H1 (cell line): ENCODE measurements around the gene P2RX2. TPM values are rescaled to one million over a fixed set of nuclear protein-coding genes. Genes with fewer than 3 reads are reported as not detected.

Experiments used
- CTCF ChIA-PET: fragments of 300-600 bp; sonication (Branson Sonifier 250); formaldehyde crosslinking; loops from one replicate; lab custom pipeline; 2021; ENCODE audit not compliant: partially characterized antibody; lab: Charles Lee
- POLR2A ChIA-PET: fragments of 300-600 bp; sonication (Branson Sonifier 250); formaldehyde crosslinking; loops from one replicate; lab custom pipeline; 2021; ENCODE audit warnings: inconsistent platforms; ENCODE audit not compliant: partially characterized antibody; lab: Charles Lee
- DNase-seq, 2 experiments: peaks; one replicate each; pipeline versions ENCODE4 v3.0.0 to v3.0.0-alpha.2; 2010 to 2022; ENCODE audit warnings: low spot score in 2 of 2, low read depth in 1 of 2, mixed read lengths in 1 of 2
- FAIRE-seq: peaks from 2 replicates; lab custom pipeline; 2011; peaks lifted over from hg19 to GRCh38; lab: Jason Lieb, UNC
- H2AFZ ChIP-seq: 2 replicates; pipeline ENCODE4 v1.8.1; 2012; ENCODE audit warnings: low read length, inconsistent platforms
- H2AK5ac ChIP-seq: 2 replicates; pipeline ENCODE4 v1.6.1; 2013; ENCODE audit warnings: low read depth, low read length
- H2BK120ac ChIP-seq: replicated peaks from 2 replicates; pipeline ENCODE3; 2013; ENCODE audit warnings: low read depth, low read length, inconsistent platforms
- H2BK12ac ChIP-seq: 2 replicates; pipeline ENCODE4 v1.6.1; 2013; ENCODE audit warnings: low read depth, low read length
- H2BK15ac ChIP-seq: 2 replicates; pipeline ENCODE4 v1.6.1; 2013; ENCODE audit warnings: low read length
- H2BK20ac ChIP-seq: 2 replicates; pipeline ENCODE4 v1.6.1; 2013; ENCODE audit warnings: low read length
- H2BK5ac ChIP-seq: 2 replicates; pipeline ENCODE4 v1.6.1; 2013; ENCODE audit warnings: low read depth, low read length
- H3K14ac ChIP-seq: 2 replicates; pipeline ENCODE4 v1.6.1; 2013; ENCODE audit warnings: inconsistent platforms; ENCODE audit not compliant: insufficient read length
- H3K18ac ChIP-seq: 2 replicates; pipeline ENCODE4 v1.6.1; 2013; ENCODE audit warnings: low read length; ENCODE audit errors: extremely low read depth
- H3K23ac ChIP-seq: 2 replicates; pipeline ENCODE4 v1.6.1; 2013; ENCODE audit warnings: inconsistent platforms; ENCODE audit not compliant: insufficient read length
- H3K23me2 ChIP-seq: 2 replicates; pipeline ENCODE4 v1.6.1; 2013; ENCODE audit warnings: low read depth, low read length
- H3K27ac ChIP-seq: 2 replicates; pipeline ENCODE4 v1.6.1; 2011; ENCODE audit warnings: low read depth, low read length, inconsistent platforms
- H3K27me3 ChIP-seq, 4 experiments: replicated peaks in 1 of 4; 1 replicate in 1 of 4; 2 replicates in 3 of 4; pipeline versions ENCODE4 v1.6.1 to v1.8.1; 2011 to 2013; ENCODE audit warnings: low read length in 3 of 4, mild to moderate bottlenecking in 3 of 4, inconsistent platforms in 2 of 4, mixed read lengths in 2 of 4, moderate library complexity in 1 of 4; ENCODE audit not compliant: control insufficient read depth in 3 of 4, insufficient read depth in 3 of 4; ENCODE audit errors: extremely low read depth in 1 of 4
- H3K36me3 ChIP-seq, 4 experiments: 2 replicates each; pipeline versions ENCODE4 v1.6.1 to v1.8.1; 2011 to 2013; ENCODE audit warnings: mild to moderate bottlenecking in 4 of 4, low read length in 3 of 4, moderate library complexity in 2 of 4, control low read depth in 1 of 4, inconsistent platforms in 1 of 4; ENCODE audit not compliant: insufficient read depth in 4 of 4, control insufficient read depth in 2 of 4
- H3K4ac ChIP-seq: replicated peaks from 2 replicates; pipeline ENCODE3; 2013; ENCODE audit warnings: low read length, low read depth, mixed read lengths, inconsistent platforms; ENCODE audit not compliant: insufficient read length
- H3K4me1 ChIP-seq, 4 experiments: replicated peaks in 1 of 4; 1 replicate in 1 of 4; 2 replicates in 3 of 4; pipeline versions ENCODE4 v1.6.1 to v1.8.1; 2011 to 2013; ENCODE audit warnings: low read length in 3 of 4, inconsistent platforms in 2 of 4, mixed read lengths in 1 of 4; ENCODE audit not compliant: insufficient read depth in 4 of 4, control insufficient read depth in 3 of 4
- H3K4me2 ChIP-seq, 2 experiments: 2 replicates each; pipeline versions ENCODE4 v1.6.1 to v1.8.1; 2011 to 2013; ENCODE audit warnings: low read depth in 2 of 2, low read length in 2 of 2, control low read depth in 1 of 2, inconsistent platforms in 1 of 2, mild to moderate bottlenecking in 1 of 2; ENCODE audit not compliant: insufficient read depth in 1 of 2
- H3K4me3 ChIP-seq, 4 experiments: fragments of 200-600, 300-600 bp in 1 of 4; sonication (generic), shearing (Covaris generic), sonication (Bioruptor Twin) in 1 of 4; 2 replicates each; pipeline versions ENCODE4 v1.5.1 to v1.8.1; 2011 to 2016; ENCODE audit warnings: low read length in 4 of 4, low read depth in 3 of 4, control low read depth in 2 of 4, inconsistent platforms in 2 of 4, mild to moderate bottlenecking in 2 of 4, mixed read lengths in 1 of 4, moderate library complexity in 1 of 4; ENCODE audit not compliant: insufficient read depth in 2 of 4; ENCODE audit errors: extremely low read depth in 1 of 4
- H3K56ac ChIP-seq: replicated peaks from 2 replicates; pipeline ENCODE3; 2013; ENCODE audit warnings: low read depth, mild to moderate bottlenecking, mixed read lengths, low read length, inconsistent platforms; ENCODE audit not compliant: insufficient read length
- H3K79me1 ChIP-seq: 2 replicates; pipeline ENCODE4 v1.6.1; 2013; ENCODE audit warnings: low read depth, low read length, control low read depth
- H3K79me2 ChIP-seq, 2 experiments: 2 replicates each; pipeline versions ENCODE4 v1.6.1 to v1.8.1; 2012 to 2013; ENCODE audit warnings: low read length in 2 of 2, mild to moderate bottlenecking in 2 of 2, inconsistent platforms in 1 of 2; ENCODE audit not compliant: insufficient read depth in 2 of 2, control insufficient read depth in 1 of 2
- H3K9ac ChIP-seq, 4 experiments: replicated peaks in 1 of 4; 1 replicate in 1 of 4; 2 replicates in 3 of 4; pipeline versions ENCODE4 v1.6.1 to v1.8.1; 2011 to 2013; ENCODE audit warnings: low read depth in 3 of 4, low read length in 3 of 4, control low read depth in 2 of 4, mild to moderate bottlenecking in 2 of 4, moderate library complexity in 2 of 4, inconsistent platforms in 1 of 4; ENCODE audit errors: extremely low read depth in 1 of 4
- H3K9me3 ChIP-seq, 2 experiments: 2 replicates each; pipeline versions ENCODE4 v1.6.1 to v1.8.1; 2012 to 2013; ENCODE audit warnings: mild to moderate bottlenecking in 2 of 2, moderate library complexity in 2 of 2, control low read depth in 1 of 2, inconsistent platforms in 1 of 2, low read depth in 1 of 2, low read length in 1 of 2, mixed read lengths in 1 of 2; ENCODE audit not compliant: insufficient read depth in 2 of 2
- H4K20me1 ChIP-seq, 2 experiments: replicated peaks in 1 of 2; 2 replicates each; pipeline versions ENCODE3 to v1.8.1; 2011 to 2013; ENCODE audit warnings: inconsistent platforms in 2 of 2, low read length in 2 of 2, mild to moderate bottlenecking in 1 of 2; ENCODE audit not compliant: insufficient read depth in 2 of 2, control insufficient read depth in 1 of 2
- H4K5ac ChIP-seq: 2 replicates; pipeline ENCODE4 v1.6.1; 2013; ENCODE audit warnings: low read length, low read depth, mixed read lengths, inconsistent platforms; ENCODE audit not compliant: insufficient read length
- H4K8ac ChIP-seq: 2 replicates; pipeline ENCODE4 v1.8.0; 2013; ENCODE audit warnings: mild to moderate bottlenecking, moderate library complexity, low read length, inconsistent platforms; ENCODE audit not compliant: insufficient read depth; ENCODE audit errors: extremely low read depth
- H4K91ac ChIP-seq: replicated peaks from 2 replicates; pipeline ENCODE3; 2013; ENCODE audit warnings: low read length, mixed read lengths, inconsistent platforms; ENCODE audit not compliant: insufficient read length
- CREB1 ChIP-seq: IDR thresholded peaks from 2 replicates; pipeline ENCODE4 v1.6.1; 2012; ENCODE audit warnings: inconsistent platforms
- CTCF ChIP-seq, 3 experiments: IDR thresholded peaks; 1 replicate in 2 of 3; 2 replicates in 1 of 3; pipeline versions ENCODE4 v1.5.1 to v1.6.1; 2011; ENCODE audit warnings: low read length in 3 of 3, mild to moderate bottlenecking in 3 of 3, inconsistent platforms in 2 of 3, low read depth in 1 of 3, moderate library complexity in 1 of 3; ENCODE audit not compliant: insufficient read depth in 1 of 3; ENCODE audit errors: control extremely low read depth in 1 of 3
- EP300 ChIP-seq, 2 experiments: IDR thresholded peaks; 1 replicate in 1 of 2; 2 replicates in 1 of 2; pipeline ENCODE4 v1.6.1; 2011 to 2012; ENCODE audit warnings: low read depth in 2 of 2, low read length in 2 of 2, mild to moderate bottlenecking in 2 of 2, borderline replicate concordance in 1 of 2, inconsistent platforms in 1 of 2, moderate library complexity in 1 of 2
- MAX ChIP-seq: IDR thresholded peaks from 2 replicates; pipeline ENCODE4 v1.6.1; 2012; ENCODE audit warnings: inconsistent platforms
- POU5F1 ChIP-seq: IDR thresholded peaks from 2 replicates; pipeline ENCODE4 v1.6.1; 2011; ENCODE audit warnings: low read depth, mild to moderate bottlenecking, low read length, moderate library complexity
- WGBS, 2 experiments: shearing (Covaris generic) in 1 of 2; methylation state at CpG; one replicate each; pipeline versions ENCODE4 v1.1.6 to v1.1.7; 2013 to 2015; ENCODE audit warnings: low lambda C conversion rate in 2 of 2, mixed read lengths in 2 of 2, inconsistent platforms in 1 of 2, low coverage in 1 of 2, missing lambda C conversion rate in 1 of 2; ENCODE audit not compliant: insufficient replicate concordance in 2 of 2, insufficient coverage in 1 of 2, insufficient read length in 1 of 2; ENCODE audit errors: extremely low coverage in 1 of 2, missing lambda C conversion rate in 1 of 2; 5-methylcytosine and 5-hydroxymethylcytosine counted together
- polyA plus RNA-seq, 7 experiments: library from polyadenylated mRNA; depleted of rRNA in 3 of 7; stranded (reverse) in 5 of 7; unstranded in 2 of 7; fragments of >200 nt in 5 of 7; fragments of 200-250 nt in 2 of 7; gene quantifications; 1 replicate in 5 of 7; 2 replicates in 1 of 7; 4 replicates in 1 of 7; pipeline versions ENCODE4 v1.2.1 to v1.2.3, GENCODE V29; 2011 to 2013; ENCODE audit warnings: missing spikeins in 2 of 7, mixed read lengths in 2 of 7
- total RNA-seq: library from RNA; stranded (reverse); fragmentation: NEBNext Ultra II Directional; extraction: Animal tissue kit (Norgen Biotek cat#: 25700); gene quantifications from 2 replicates; pipeline ENCODE4 v1.2.1, GENCODE V29; 2021
- TF ChIP-seq, protein P1 (sequence below): IDR thresholded peaks from 2 replicates; pipeline ENCODE4 v1.6.1; 2011; ENCODE audit warnings: low read depth, mild to moderate bottlenecking, low read length; ENCODE audit not compliant: insufficient read depth

P2RX2 gene
- total and polyA plus RNA-seq, 2 of the 8 experiments (the other 6 are each of a cell fraction or from before 2014, with no cell fraction given), result 0.84 to 2.2 TPM

- WGBS, 2 experiments, result 94% methylated on average over 26 of the region's 27 CpGs; no CpG with 5 or more reads in 1 of the 2 experiments
- H3K14ac ChIP-seq, result no peak overlapping the region
- no peak overlapping the region for H2AFZ ChIP-seq
- H3K56ac ChIP-seq, result no peak overlapping the region
- no peak overlapping the region for H2BK20ac ChIP-seq
- H2AK5ac ChIP-seq, result no peak overlapping the region
- H3K4ac ChIP-seq, result no peak overlapping the region
- FAIRE-seq (no peak), DNase-seq (no peak)
- H4K5ac ChIP-seq, result no peak overlapping the region
- no peaks in the 10 kb centered on the region for H3K27me3 ChIP-seq
- H2BK5ac ChIP-seq, result no peak overlapping the region
- CTCF ChIA-PET, result interaction anchor here (1.1 to 8.0 kb wide), 2 partner anchors 13 to 23 kb away, joined by 3 to 61 read pairs; no protein-coding TSS in a partner anchor
- no peaks in the 10 kb centered on the region for H3K79me1 ChIP-seq
- H3K4me3 ChIP-seq, result no peak overlapping the region
- H3K23me2 ChIP-seq, result no peaks in the 10 kb centered on the region
- H3K36me3 ChIP-seq, result peaks cover 22 to 59% (median 51%) of the 10 kb centered on the region in 4 experiments
- no peak overlapping the region for H2BK120ac ChIP-seq
- no peaks in the 10 kb centered on the region for H3K4me1 ChIP-seq
- no peak overlapping the region for H3K23ac ChIP-seq
- POLR2A ChIA-PET, result interaction anchor here (0.9 to 1.2 kb wide), 2 partner anchors 27 to 28 kb away, joined by 3 read pairs; no protein-coding TSS in a partner anchor
- H3K18ac ChIP-seq, result no peak overlapping the region
- no peak overlapping the region for H3K27ac ChIP-seq
- no peak overlapping the region for H2BK15ac ChIP-seq
- H4K20me1 ChIP-seq, result peaks cover 0 to 10% of the 10 kb centered on the region in 2 experiments
- no peak overlapping the region for H2BK12ac ChIP-seq
- H3K9ac ChIP-seq, result no peak overlapping the region
- no peaks in the 10 kb centered on the region for H3K79me2 ChIP-seq
- H3K4me2 ChIP-seq, result no peak overlapping the region
- no peak overlapping the region for H4K8ac ChIP-seq
- no peaks in the 10 kb centered on the region for H3K9me3 ChIP-seq
- H4K91ac ChIP-seq, result no peak overlapping the region
- TF ChIP-seq, protein P1, sequence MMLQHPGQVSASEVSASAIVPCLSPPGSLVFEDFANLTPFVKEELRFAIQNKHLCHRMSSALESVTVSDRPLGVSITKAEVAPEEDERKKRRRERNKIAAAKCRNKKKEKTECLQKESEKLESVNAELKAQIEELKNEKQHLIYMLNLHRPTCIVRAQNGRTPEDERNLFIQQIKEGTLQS, result no peak
- TF ChIP-seq CREB1 (no peak), MAX (no peak), CTCF (IDR thresholded peaks at IDR 0.05; ENCODE audit: control extremely low read depth in 1 of 3, insufficient read depth in 1 of 3, low read depth in 1 of 3, low read length in 3 of 3) (no peak), EP300 (IDR thresholded peaks at IDR 0.05; ENCODE audit: borderline replicate concordance in 1 of 2, low read depth in 2 of 2, low read length in 2 of 2) (no peak), POU5F1 (no peak)
Observed at GRCh38 chr12:132649226-132649945, 30.8 kb downstream of the P2RX2 start.
